Sigmoid colon (tissue), 7 donors: ENCODE results near the gene ZMYM1. TPM values are rescaled to one million over a fixed set of nuclear protein-coding genes. Genes with fewer than 3 reads are reported as not detected.
"Not testable (repeated sequence)": the region's sequence is repeated elsewhere in the genome, so short reads cannot be mapped to it uniquely, and the experiment has no call there.

Experiments used
- DNase-seq: peaks from one replicate; pipeline ENCODE4 v3.0.0-alpha.2; 2019
- H3K27ac ChIP-seq, 4 donors: fragments of 200-600 bp; sonication (generic); one replicate each; pipeline ENCODE4 v1.5.1; 2016 to 2019; ENCODE audit warnings: mild to moderate bottlenecking in 1 of 4
- H3K27me3 ChIP-seq, 3 donors: fragments of 200-600 bp; sonication (generic); one replicate each; pipeline ENCODE4 v1.5.1; 2019; ENCODE audit warnings: mild to moderate bottlenecking in 1 of 3
- H3K36me3 ChIP-seq, 4 donors: fragments of 200-600 bp; sonication (generic); one replicate each; pipeline ENCODE4 v1.5.1; 2016 to 2019
- H3K4me1 ChIP-seq, 4 donors: fragments of 200-600 bp; sonication (generic); one replicate each; pipeline ENCODE4 v1.5.1; 2017 to 2019
- H3K4me3 ChIP-seq, 4 donors: fragments of 200-600 bp; sonication (generic); one replicate each; pipeline ENCODE4 v1.5.1; 2017 to 2019; ENCODE audit warnings: mild to moderate bottlenecking in 2 of 4, moderate library complexity in 1 of 4
- H3K9me3 ChIP-seq, 4 donors: fragments of 200-600 bp in 3 of 4; sonication (generic) in 3 of 4; one replicate each; pipeline versions ENCODE4 v1.5.1 to v1.6.1; 2013 to 2019
- EP300 ChIP-seq, 4 donors: sonication (generic); formaldehyde crosslinking; IDR thresholded peaks; one replicate each; pipeline ENCODE4 v1.6.1; 2017; ENCODE audit warnings: antibody characterized with exemption in 4 of 4
- POLR2A ChIP-seq, 2 donors: fragments of 450-650 bp; IDR thresholded peaks; one replicate each; pipeline ENCODE4 v1.6.1; 2016; ENCODE audit warnings: antibody characterized with exemption in 2 of 2, mild to moderate bottlenecking in 2 of 2, moderate library complexity in 2 of 2
- POLR2AphosphoS5 ChIP-seq, 4 donors: sonication (generic); formaldehyde crosslinking; IDR thresholded peaks; one replicate each; pipeline ENCODE4 v1.6.1; 2017; ENCODE audit warnings: antibody characterized with exemption in 4 of 4
- WGBS, 2 donors: extraction: QIAGEN DNeasy Blood & Tissue Kit; methylation state at CpG; one replicate each; pipeline ENCODE4 v1.1.7; 2013; 5-methylcytosine and 5-hydroxymethylcytosine counted together
- intact Hi-C: fragments of 100-400 bp; cut with DNase I; formaldehyde crosslinking; loops from one replicate; pipeline ENCODE4 v1.15.1; 2023
- polyA plus RNA-seq, 3 donors: library from polyadenylated mRNA; stranded (reverse); fragments of 200-250 nt; gene quantifications; one replicate each; pipeline ENCODE4 v1.2.3, GENCODE V29; 2013
- total RNA-seq, 4 donors: library from RNA; depleted of rRNA; stranded (reverse); fragments of >200 nt; gene quantifications; one replicate each; pipeline ENCODE4 v1.1.0, GENCODE V29; 2016
- TF ChIP-seq, protein P1 (sequence below), 4 experiments: fragments of 450-650 bp in 3 of 4; fragments of 200-600 bp in 1 of 4; IDR thresholded peaks; one replicate each; pipeline ENCODE4 v1.5.1; 2016 to 2019; ENCODE audit warnings: antibody characterized with exemption in 4 of 4, mild to moderate bottlenecking in 3 of 4, moderate library complexity in 2 of 4
- donor health status: healthy with polysubstance abuse.
- donor health status: Bipolar disorder and iron deficiency.
- donor health status: healthy.

The ZMYM1 gene
- total and polyA plus RNA-seq, 7 donors: 1.8 to 29.6 (median 13.0) TPM

GRCh38 chr1:35122311-35122710, 43.1 kb downstream of the ZMYM1 start:
- DNase-seq: no peak
- TF ChIP-seq POLR2AphosphoS5 (IDR thresholded peaks at IDR 0.05) (no peak), POLR2A (IDR thresholded peaks at IDR 0.05) (no peak), EP300 (IDR thresholded peaks at IDR 0.05) (no peak)
- TF ChIP-seq, protein P1, sequence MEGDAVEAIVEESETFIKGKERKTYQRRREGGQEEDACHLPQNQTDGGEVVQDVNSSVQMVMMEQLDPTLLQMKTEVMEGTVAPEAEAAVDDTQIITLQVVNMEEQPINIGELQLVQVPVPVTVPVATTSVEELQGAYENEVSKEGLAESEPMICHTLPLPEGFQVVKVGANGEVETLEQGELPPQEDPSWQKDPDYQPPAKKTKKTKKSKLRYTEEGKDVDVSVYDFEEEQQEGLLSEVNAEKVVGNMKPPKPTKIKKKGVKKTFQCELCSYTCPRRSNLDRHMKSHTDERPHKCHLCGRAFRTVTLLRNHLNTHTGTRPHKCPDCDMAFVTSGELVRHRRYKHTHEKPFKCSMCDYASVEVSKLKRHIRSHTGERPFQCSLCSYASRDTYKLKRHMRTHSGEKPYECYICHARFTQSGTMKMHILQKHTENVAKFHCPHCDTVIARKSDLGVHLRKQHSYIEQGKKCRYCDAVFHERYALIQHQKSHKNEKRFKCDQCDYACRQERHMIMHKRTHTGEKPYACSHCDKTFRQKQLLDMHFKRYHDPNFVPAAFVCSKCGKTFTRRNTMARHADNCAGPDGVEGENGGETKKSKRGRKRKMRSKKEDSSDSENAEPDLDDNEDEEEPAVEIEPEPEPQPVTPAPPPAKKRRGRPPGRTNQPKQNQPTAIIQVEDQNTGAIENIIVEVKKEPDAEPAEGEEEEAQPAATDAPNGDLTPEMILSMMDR (IDR thresholded peaks at IDR 0.05): no peak
- intact Hi-C loops: no loop called here
- Histone ChIP-seq H3K9me3 (peaks cover 0 to 7% (median 4%) of the 10 kb centered on the region in 4 donors), H3K36me3 (no peaks in the 10 kb centered on the region), H3K4me1 (peaks cover 0 to 7% (median 3%) of the 10 kb centered on the region in 4 donors), H3K27me3 (no peaks in the 10 kb centered on the region), H3K27ac (no peak overlapping the region), H3K4me3 (no peak overlapping the region)
- 85 to 91% methylated on average over 9 of the region's 9 CpGs for WGBS, 2 donors

DNA sequence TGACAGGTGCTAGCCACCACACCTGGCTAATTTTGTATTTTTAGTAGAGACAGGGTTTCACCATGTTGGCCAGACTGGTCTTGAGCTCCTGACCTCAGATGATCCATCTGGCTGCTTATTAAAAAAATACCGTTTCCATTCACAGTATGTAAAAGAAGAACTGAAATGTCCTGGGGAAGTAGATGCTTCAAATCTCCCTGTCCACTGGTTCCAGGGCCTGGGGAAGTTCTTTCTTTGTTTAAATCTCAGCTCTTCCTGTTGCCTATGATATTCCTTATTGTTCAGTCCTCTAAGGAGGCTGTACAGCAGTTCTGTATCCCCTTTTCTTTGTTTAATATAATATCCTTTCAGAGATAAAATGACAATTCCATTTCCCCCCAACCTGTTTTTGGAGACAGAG, 47.4 kb downstream of the ZMYM1 start:
- H3K4me1 ChIP-seq: no peaks in the 10 kb centered on the region
- H3K9me3 ChIP-seq: peaks cover 0 to 7% (median 4%) of the 10 kb centered on the region in 4 donors
- intact Hi-C loops: no loop called here
- no peak overlapping the region for H3K27ac ChIP-seq
- 75 to 92% methylated on average over 1 of the region's 1 CpG for WGBS, 2 donors
- DNase-seq: no peak
- no peaks in the 10 kb centered on the region for H3K36me3 ChIP-seq
- H3K27me3 ChIP-seq: no peaks in the 10 kb centered on the region
- H3K4me3 ChIP-seq: no peak overlapping the region
- no peak for TF ChIP-seq POLR2AphosphoS5 (IDR thresholded peaks at IDR 0.05)
- TF ChIP-seq, protein P1 (IDR thresholded peaks at IDR 0.05): no peak
- no peak for TF ChIP-seq EP300 (IDR thresholded peaks at IDR 0.05)
- no peak for TF ChIP-seq POLR2A (IDR thresholded peaks at IDR 0.05)

DNA sequence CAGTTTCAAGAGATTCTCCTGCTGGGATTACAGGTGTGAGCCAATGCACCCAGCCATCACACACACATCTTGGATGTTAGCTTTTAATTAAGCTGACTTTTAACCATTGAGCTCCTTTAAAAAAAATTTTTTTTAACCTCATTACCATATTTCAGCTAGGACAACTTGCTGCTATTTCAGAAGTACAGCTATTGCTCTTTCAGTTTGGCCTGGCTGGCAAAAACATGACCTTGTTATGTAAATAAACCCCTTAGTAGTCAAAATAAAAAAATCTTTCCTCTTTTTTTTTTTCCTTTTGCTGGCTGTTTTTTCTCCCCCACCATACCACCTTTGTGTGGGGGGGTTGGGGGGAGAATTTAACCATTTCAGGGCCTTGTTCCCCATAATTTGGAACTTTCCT, 49.9 kb downstream of the ZMYM1 start:
- H3K4me3 ChIP-seq: no peak overlapping the region
- no peak overlapping the region for H3K27ac ChIP-seq
- H3K9me3 ChIP-seq: peaks cover 0 to 7% (median 4%) of the 10 kb centered on the region in 4 donors
- DNase-seq: no peak
- TF ChIP-seq POLR2A (IDR thresholded peaks at IDR 0.05): no peak
- no peak for TF ChIP-seq EP300 (IDR thresholded peaks at IDR 0.05)
- TF ChIP-seq, protein P1 (IDR thresholded peaks at IDR 0.05): no peak
- no peak for TF ChIP-seq POLR2AphosphoS5 (IDR thresholded peaks at IDR 0.05)
- H3K27me3 ChIP-seq: no peaks in the 10 kb centered on the region
- H3K36me3 ChIP-seq: no peaks in the 10 kb centered on the region
- intact Hi-C loops: no loop called here
- H3K4me1 ChIP-seq: no peaks in the 10 kb centered on the region

- H3K27me3 ChIP-seq: no peaks in the 10 kb centered on the region
- intact Hi-C loops: no loop called here
- H3K4me3 ChIP-seq: no peak overlapping the region
- H3K36me3 ChIP-seq: no peaks in the 10 kb centered on the region
- TF ChIP-seq POLR2AphosphoS5 (IDR thresholded peaks at IDR 0.05) (no peak), POLR2A (IDR thresholded peaks at IDR 0.05) (no peak), EP300 (IDR thresholded peaks at IDR 0.05) (no peak)
- TF ChIP-seq, protein P1 (IDR thresholded peaks at IDR 0.05): no peak
- no peak for DNase-seq
- no peak overlapping the region for H3K27ac ChIP-seq
- WGBS, 2 donors: 88% methylated on average over 3 of the region's 3 CpGs
- no peaks in the 10 kb centered on the region for H3K4me1 ChIP-seq
- H3K9me3 ChIP-seq: no peaks in the 10 kb centered on the region
Measured at GRCh38 chr1:35136780-35137179, 57.6 kb downstream of the ZMYM1 start.

- H3K9me3 ChIP-seq, DNase-seq, H3K4me1 ChIP-seq, H3K4me3 ChIP-seq, H3K27me3 ChIP-seq, H3K36me3 ChIP-seq, intact Hi-C loops, H3K27ac ChIP-seq: not testable (repeated sequence)
- WGBS, 2 donors: 86 to 91% methylated on average over 5 of the region's 5 CpGs
Measured at GRCh38 chr1:35137590-35137989, 58.4 kb downstream of the ZMYM1 start.

DNA sequence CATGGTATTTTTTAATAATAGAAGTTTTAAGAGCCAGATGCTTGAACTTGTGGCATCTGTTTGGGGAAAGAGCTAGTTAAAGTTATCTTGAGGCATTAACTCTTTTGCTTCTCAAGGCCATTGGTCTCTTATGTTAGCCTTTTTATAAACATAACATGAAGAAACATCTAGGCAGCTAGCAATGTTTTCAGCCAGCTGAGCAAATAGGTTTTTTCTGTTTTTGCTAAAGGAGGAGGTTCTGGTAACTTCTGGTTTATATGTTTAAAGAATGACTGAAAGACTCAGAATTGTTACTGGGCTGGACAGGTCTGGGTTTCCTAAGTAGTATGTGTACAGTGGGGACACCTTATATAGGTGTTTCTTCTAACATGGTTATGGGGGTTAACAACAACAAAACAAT, 63.1 kb downstream of the ZMYM1 start:
- not testable (repeated sequence) for H3K27ac ChIP-seq

DNA sequence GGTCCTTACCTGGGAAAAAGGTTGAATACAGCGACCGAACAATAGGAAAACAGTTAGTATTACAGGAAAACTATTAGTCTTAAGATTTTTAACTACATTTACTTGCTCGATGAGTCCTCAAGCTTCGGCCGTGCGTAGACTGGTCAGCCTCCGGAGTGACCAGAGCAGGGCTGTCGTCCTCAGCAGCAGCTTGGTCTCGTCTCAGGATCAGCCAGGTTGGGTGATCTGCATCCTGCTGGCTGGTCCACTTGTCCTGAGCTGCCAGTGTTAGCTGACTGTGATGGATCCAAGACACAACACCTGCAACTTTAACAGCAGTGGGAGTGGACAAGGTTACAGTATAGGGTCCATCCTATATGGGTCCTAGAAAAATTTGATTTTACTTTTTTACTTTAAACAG, 63.5 kb downstream of the ZMYM1 start:
- H3K36me3 ChIP-seq, H3K4me1 ChIP-seq, H3K9me3 ChIP-seq, DNase-seq, H3K27me3 ChIP-seq, H3K27ac ChIP-seq, H3K4me3 ChIP-seq, intact Hi-C loops: not testable (repeated sequence)
- 88 to 91% methylated on average over 9 of the region's 9 CpGs for WGBS, 2 donors

More for the DNA sequence above, 63.1 kb downstream of the ZMYM1 start:
- H3K9me3 ChIP-seq, intact Hi-C loops, H3K4me3 ChIP-seq, H3K36me3 ChIP-seq, DNase-seq, H3K27me3 ChIP-seq, H3K4me1 ChIP-seq: not testable (repeated sequence)
